Neural cell (in vitro differentiated cells): ENCODE measurements around the gene KMT5B. TPM values are rescaled to one million over a fixed set of nuclear protein-coding genes. Genes with fewer than 3 reads are reported as not detected.

Experiments
- H2AFZ ChIP-seq: fragments of 200-600, 300-800 bp; sonication (generic), shearing (Covaris generic); 2 replicates; pipeline ENCODE4 v1.6.0; 2014; ENCODE audit warnings: low read depth, mild to moderate bottlenecking, antibody characterized with exemption, low read length, moderate library complexity
- H3F3A ChIP-seq: fragments of 200-600 bp; shearing (Covaris generic); 2 replicates; pipeline ENCODE4 v1.6.1; 2016; ENCODE audit warnings: mild to moderate bottlenecking, moderate library complexity, mixed read lengths, antibody characterized with exemption, low read length; ENCODE audit not compliant: insufficient read depth, poor library complexity, severe bottlenecking
- H3K27ac ChIP-seq: fragments of 200-600, 300-800 bp; sonication (generic), shearing (Covaris generic); 2 replicates; pipeline ENCODE4 v1.5.1; 2014; ENCODE audit warnings: mild to moderate bottlenecking, low read length, moderate library complexity
- H3K27me3 ChIP-seq: fragments of 300-800, 200-600 bp; sonication (generic), shearing (Covaris generic); 2 replicates; pipeline ENCODE4 v1.6.0; 2014; ENCODE audit warnings: mild to moderate bottlenecking, low read depth, low read length, moderate library complexity; ENCODE audit not compliant: insufficient read depth
- H3K36me3 ChIP-seq: fragments of 300-800, 200-600 bp; sonication (generic), shearing (Covaris generic); 2 replicates; pipeline ENCODE4 v1.5.1; 2014; ENCODE audit warnings: mild to moderate bottlenecking, antibody characterized with exemption, low read length, moderate library complexity; ENCODE audit not compliant: insufficient read depth
- H3K4me2 ChIP-seq: fragments of 300-800, 200-600 bp; sonication (generic), shearing (Covaris generic); 2 replicates; pipeline ENCODE4 v1.6.0; 2014; ENCODE audit warnings: mild to moderate bottlenecking, low read length
- H3K4me3 ChIP-seq: fragments of 300-800, 200-600 bp; sonication (generic), shearing (Covaris generic); 2 replicates; pipeline ENCODE4 v1.5.1; 2014; ENCODE audit warnings: mild to moderate bottlenecking, low read length, moderate library complexity
- H3K79me2 ChIP-seq: fragments of 200-600 bp; shearing (Covaris generic); replicated peaks from 2 replicates; pipeline ENCODE4 v1.6.0; 2014; ENCODE audit warnings: mild to moderate bottlenecking, low read length, moderate library complexity; ENCODE audit not compliant: insufficient read depth
- H3K9ac ChIP-seq: fragments of 300-800, 200-600 bp; sonication (generic), shearing (Covaris generic); 2 replicates; pipeline ENCODE4 v1.6.1; 2016; ENCODE audit warnings: mild to moderate bottlenecking, low read length, mixed read lengths
- H3K9me2 ChIP-seq: fragments of 200-600 bp; shearing (Covaris generic); 2 replicates; pipeline ENCODE4 v1.6.1; 2016; ENCODE audit warnings: mild to moderate bottlenecking, low read length, mixed read lengths; ENCODE audit not compliant: insufficient read depth
- H3K9me3 ChIP-seq: fragments of 200-600, 300-800 bp; sonication (generic), shearing (Covaris generic); 2 replicates; pipeline ENCODE4 v1.6.1; 2016; ENCODE audit warnings: mild to moderate bottlenecking, mixed run types, low read length, moderate library complexity, mixed read lengths
- H4K20me1 ChIP-seq: fragments of 200-600 bp; shearing (Covaris generic); 2 replicates; pipeline ENCODE4 v1.6.1; 2016; ENCODE audit warnings: mild to moderate bottlenecking, mixed run types; ENCODE audit not compliant: insufficient read depth
- EP300 ChIP-seq: fragments of 450-650 bp; conservative IDR thresholded peaks from 2 replicates; pipeline ENCODE4 v1.6.1; 2014; ENCODE audit warnings: antibody characterized with exemption, mild to moderate bottlenecking, moderate library complexity; ENCODE audit not compliant: poor library complexity, severe bottlenecking
- EZH2 ChIP-seq: fragments of 200-600, 300-800 bp; shearing (Covaris generic), sonication (generic); IDR thresholded peaks from 2 replicates; pipeline ENCODE4 v1.6.1; 2014; ENCODE audit warnings: antibody characterized with exemption, low read length, borderline replicate concordance, mild to moderate bottlenecking; ENCODE audit not compliant: insufficient read depth, poor library complexity, severe bottlenecking
- MXI1 ChIP-seq: fragments of 450-650 bp; conservative IDR thresholded peaks from 2 replicates; pipeline ENCODE4 v1.6.1; 2014; ENCODE audit warnings: antibody characterized with exemption, mild to moderate bottlenecking; ENCODE audit not compliant: poor library complexity, severe bottlenecking
- POLR2AphosphoS5 ChIP-seq: IDR thresholded peaks from 2 replicates; pipeline ENCODE4 v1.6.1; 2012
- SMC3 ChIP-seq: fragments of 450-650 bp; conservative IDR thresholded peaks from 2 replicates; pipeline ENCODE4 v1.6.1; 2014; ENCODE audit warnings: antibody characterized with exemption, mild to moderate bottlenecking, moderate library complexity; ENCODE audit not compliant: poor library complexity
- TAF1 ChIP-seq: IDR thresholded peaks from 2 replicates; pipeline ENCODE4 v1.6.1; 2012; ENCODE audit warnings: low read depth
- polyA plus RNA-seq: library from polyadenylated mRNA; depleted of rRNA; stranded (reverse); fragments of >200 nt; gene quantifications from 2 replicates; pipeline ENCODE4 v1.2.3, GENCODE V29; 2014
- TF ChIP-seq, protein P1 (sequence below): fragments of 450-650 bp; IDR thresholded peaks from 2 replicates; pipeline ENCODE4 v1.5.1; 2014; ENCODE audit warnings: antibody characterized with exemption, mild to moderate bottlenecking, moderate library complexity; ENCODE audit not compliant: poor library complexity, severe bottlenecking
- TF ChIP-seq, protein P2 (sequence below): IDR thresholded peaks from 2 replicates; pipeline ENCODE4 v1.6.1; 2012; ENCODE audit warnings: borderline replicate concordance

KMT5B gene
- polyA plus RNA-seq, 1 donor from 2014 or later = 107 TPM

GRCh38 chr11:68128682-68129327 is 84.3 kb downstream of the KMT5B start:
- H2AFZ ChIP-seq = no peak overlapping the region
- no peaks in the 10 kb centered on the region for H3K79me2 ChIP-seq
- H3K9ac ChIP-seq = no peak overlapping the region
- no peaks in the 10 kb centered on the region for H3F3A ChIP-seq
- peak overlapping the region; percentile 50 for H3K4me3 ChIP-seq
- no peaks in the 10 kb centered on the region for H3K9me2 ChIP-seq
- TF ChIP-seq MXI1 (no peak), EP300 (no peak), POLR2AphosphoS5 (no peak), SMC3 (no peak)
- TF ChIP-seq, protein P1, sequence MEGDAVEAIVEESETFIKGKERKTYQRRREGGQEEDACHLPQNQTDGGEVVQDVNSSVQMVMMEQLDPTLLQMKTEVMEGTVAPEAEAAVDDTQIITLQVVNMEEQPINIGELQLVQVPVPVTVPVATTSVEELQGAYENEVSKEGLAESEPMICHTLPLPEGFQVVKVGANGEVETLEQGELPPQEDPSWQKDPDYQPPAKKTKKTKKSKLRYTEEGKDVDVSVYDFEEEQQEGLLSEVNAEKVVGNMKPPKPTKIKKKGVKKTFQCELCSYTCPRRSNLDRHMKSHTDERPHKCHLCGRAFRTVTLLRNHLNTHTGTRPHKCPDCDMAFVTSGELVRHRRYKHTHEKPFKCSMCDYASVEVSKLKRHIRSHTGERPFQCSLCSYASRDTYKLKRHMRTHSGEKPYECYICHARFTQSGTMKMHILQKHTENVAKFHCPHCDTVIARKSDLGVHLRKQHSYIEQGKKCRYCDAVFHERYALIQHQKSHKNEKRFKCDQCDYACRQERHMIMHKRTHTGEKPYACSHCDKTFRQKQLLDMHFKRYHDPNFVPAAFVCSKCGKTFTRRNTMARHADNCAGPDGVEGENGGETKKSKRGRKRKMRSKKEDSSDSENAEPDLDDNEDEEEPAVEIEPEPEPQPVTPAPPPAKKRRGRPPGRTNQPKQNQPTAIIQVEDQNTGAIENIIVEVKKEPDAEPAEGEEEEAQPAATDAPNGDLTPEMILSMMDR = no peak
- TF ChIP-seq, protein P2, sequence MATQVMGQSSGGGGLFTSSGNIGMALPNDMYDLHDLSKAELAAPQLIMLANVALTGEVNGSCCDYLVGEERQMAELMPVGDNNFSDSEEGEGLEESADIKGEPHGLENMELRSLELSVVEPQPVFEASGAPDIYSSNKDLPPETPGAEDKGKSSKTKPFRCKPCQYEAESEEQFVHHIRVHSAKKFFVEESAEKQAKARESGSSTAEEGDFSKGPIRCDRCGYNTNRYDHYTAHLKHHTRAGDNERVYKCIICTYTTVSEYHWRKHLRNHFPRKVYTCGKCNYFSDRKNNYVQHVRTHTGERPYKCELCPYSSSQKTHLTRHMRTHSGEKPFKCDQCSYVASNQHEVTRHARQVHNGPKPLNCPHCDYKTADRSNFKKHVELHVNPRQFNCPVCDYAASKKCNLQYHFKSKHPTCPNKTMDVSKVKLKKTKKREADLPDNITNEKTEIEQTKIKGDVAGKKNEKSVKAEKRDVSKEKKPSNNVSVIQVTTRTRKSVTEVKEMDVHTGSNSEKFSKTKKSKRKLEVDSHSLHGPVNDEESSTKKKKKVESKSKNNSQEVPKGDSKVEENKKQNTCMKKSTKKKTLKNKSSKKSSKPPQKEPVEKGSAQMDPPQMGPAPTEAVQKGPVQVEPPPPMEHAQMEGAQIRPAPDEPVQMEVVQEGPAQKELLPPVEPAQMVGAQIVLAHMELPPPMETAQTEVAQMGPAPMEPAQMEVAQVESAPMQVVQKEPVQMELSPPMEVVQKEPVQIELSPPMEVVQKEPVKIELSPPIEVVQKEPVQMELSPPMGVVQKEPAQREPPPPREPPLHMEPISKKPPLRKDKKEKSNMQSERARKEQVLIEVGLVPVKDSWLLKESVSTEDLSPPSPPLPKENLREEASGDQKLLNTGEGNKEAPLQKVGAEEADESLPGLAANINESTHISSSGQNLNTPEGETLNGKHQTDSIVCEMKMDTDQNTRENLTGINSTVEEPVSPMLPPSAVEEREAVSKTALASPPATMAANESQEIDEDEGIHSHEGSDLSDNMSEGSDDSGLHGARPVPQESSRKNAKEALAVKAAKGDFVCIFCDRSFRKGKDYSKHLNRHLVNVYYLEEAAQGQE = no peak
- no peaks in the 10 kb centered on the region for H3K27me3 ChIP-seq
- no peak overlapping the region for H3K27ac ChIP-seq
- H3K9me3 ChIP-seq = no peaks in the 10 kb centered on the region
- no peaks in the 10 kb centered on the region for H4K20me1 ChIP-seq
- no peaks in the 10 kb centered on the region for H3K36me3 ChIP-seq
- H3K4me2 ChIP-seq = no peak overlapping the region

GRCh38 chr11:68127714-68128681 is 85.1 kb downstream of the KMT5B start:
- Histone ChIP-seq H3K9ac (no peak overlapping the region), H3K4me3 (peak overlapping the region; percentile 50), H2AFZ (no peak overlapping the region)

More at GRCh38 chr11:68127714-68128681, 85.1 kb downstream of the KMT5B start:
- no peaks in the 10 kb centered on the region for H3K79me2 ChIP-seq
- H3K4me2 ChIP-seq = no peak overlapping the region
- no peak overlapping the region for H3K27ac ChIP-seq
- no peaks in the 10 kb centered on the region for H3K27me3 ChIP-seq
- H3K9me3 ChIP-seq = no peaks in the 10 kb centered on the region
- H4K20me1 ChIP-seq = no peaks in the 10 kb centered on the region
- no peak for TF ChIP-seq TAF1
- TF ChIP-seq, protein P1 = no peak
- TF ChIP-seq POLR2AphosphoS5 = no peak
- TF ChIP-seq EP300 = no peak
- TF ChIP-seq EZH2 = no peak
- TF ChIP-seq, protein P2 = no peak
- TF ChIP-seq SMC3 = no peak
- no peaks in the 10 kb centered on the region for H3K36me3 ChIP-seq
- H3F3A ChIP-seq = no peaks in the 10 kb centered on the region
- no peaks in the 10 kb centered on the region for H3K9me2 ChIP-seq
